Testis (tissue), 2 donors: ENCODE measurements around the gene DQX1.

ENCODE experiments used
- POLR2A ChIP-seq: fragments of 450-650 bp; IDR thresholded peaks from one replicate; pipeline ENCODE4 v1.6.1; 2017; ENCODE audit warnings: antibody characterized with exemption, mild to moderate bottlenecking, moderate library complexity
- TF ChIP-seq, protein P1 (sequence below), 3 experiments: fragments of 450-650 bp in 2 of 3; fragments of 200-600 bp in 1 of 3; sonication (generic) in 1 of 3; IDR thresholded peaks; one replicate each; pipeline ENCODE4 v1.5.1; 2016 to 2019; ENCODE audit warnings: antibody characterized with exemption in 3 of 3, mild to moderate bottlenecking in 2 of 3, moderate library complexity in 1 of 3

DNA sequence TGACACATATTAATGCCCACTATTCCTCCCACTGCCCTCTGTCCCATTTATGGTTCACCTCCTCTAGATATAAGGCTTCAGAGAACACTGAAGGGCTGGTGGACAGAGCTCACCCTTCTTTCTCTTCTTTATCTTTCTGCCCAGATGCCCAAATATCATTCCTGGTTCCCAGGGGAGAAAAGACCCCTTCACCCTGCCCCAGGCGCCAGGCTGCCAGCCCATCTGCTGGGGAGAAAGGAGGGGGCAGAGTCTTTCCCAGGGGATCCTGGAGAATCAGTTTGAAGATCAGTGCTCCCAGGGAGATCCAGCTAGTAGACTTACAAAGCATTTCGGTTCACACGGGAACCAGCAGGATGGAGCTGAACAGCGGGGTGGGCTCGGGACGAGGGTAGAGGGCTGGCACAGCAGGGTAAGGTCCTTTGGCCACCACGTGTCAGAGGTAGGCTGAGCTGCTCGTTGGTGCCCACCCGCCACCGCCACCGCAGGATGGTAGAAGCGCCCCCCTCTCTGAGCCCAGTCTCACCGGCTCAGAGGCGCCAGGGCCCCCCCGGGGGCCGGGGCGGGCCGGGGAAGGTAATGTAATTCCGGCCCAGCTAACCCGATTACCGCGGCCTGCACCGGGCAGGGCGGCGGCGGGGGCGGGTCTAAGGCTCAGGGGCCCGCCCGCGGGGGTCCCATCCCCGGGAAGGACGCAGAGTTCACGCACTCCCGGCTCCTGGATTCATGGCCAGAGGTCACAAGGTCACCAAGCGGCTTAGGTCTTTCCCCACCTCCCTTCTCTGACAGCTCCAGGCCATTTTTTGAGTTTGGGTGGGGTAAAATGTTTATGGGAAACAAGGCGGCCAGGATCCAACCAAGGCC lies 13.1 kb downstream of the DQX1 start:
- TF ChIP-seq, protein P1, sequence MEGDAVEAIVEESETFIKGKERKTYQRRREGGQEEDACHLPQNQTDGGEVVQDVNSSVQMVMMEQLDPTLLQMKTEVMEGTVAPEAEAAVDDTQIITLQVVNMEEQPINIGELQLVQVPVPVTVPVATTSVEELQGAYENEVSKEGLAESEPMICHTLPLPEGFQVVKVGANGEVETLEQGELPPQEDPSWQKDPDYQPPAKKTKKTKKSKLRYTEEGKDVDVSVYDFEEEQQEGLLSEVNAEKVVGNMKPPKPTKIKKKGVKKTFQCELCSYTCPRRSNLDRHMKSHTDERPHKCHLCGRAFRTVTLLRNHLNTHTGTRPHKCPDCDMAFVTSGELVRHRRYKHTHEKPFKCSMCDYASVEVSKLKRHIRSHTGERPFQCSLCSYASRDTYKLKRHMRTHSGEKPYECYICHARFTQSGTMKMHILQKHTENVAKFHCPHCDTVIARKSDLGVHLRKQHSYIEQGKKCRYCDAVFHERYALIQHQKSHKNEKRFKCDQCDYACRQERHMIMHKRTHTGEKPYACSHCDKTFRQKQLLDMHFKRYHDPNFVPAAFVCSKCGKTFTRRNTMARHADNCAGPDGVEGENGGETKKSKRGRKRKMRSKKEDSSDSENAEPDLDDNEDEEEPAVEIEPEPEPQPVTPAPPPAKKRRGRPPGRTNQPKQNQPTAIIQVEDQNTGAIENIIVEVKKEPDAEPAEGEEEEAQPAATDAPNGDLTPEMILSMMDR (IDR thresholded peaks at IDR 0.05), result no peak
- TF ChIP-seq POLR2A, result no peak
